NCI-H1105 treated with DMSO at 0.1 percent for 48 hours (cell line): ENCODE data around the gene FAM32A.

ENCODE experiments used
- DNase-seq: peaks from one replicate; lab custom pipeline; 2025; lab: John Stamatoyannopoulos, UW

Gene FAM32A

DNA sequence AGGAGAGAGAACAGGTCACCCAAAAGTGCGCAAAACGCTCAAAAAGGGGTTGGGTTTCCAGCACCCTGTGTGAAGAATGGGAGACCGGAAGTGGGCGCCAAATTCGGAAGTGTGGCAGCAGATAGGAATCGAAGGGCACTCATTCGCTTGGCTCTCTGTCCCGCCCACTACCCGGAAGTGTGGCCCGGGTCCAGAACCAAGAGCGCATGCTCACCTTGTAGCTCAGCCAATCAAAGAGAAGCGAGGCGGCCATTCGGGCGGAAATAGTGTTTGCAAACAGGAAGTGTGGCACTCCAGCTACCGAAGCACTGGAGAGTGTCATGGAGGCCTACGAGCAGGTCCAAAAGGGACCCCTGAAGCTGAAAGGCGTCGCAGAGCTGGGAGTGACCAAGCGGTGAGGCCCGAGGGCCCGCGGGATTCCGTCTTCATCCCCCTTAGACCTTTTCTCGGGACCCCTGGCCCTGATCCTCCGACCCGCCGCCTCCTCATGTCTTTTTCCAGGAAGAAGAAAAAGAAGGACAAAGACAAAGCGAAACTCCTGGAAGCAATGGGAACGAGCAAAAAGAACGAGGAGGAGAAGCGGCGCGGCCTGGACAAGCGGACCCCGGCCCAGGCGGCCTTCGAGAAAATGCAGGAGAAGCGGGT is at the start of gene FAM32A:
TSS of gene FAM32A (plus strand) at position 288 of the 645 bp plus-strand sequence. CDS start at position 321, 33 bp downstream.
- peak; percentile 99 for DNase-seq

DNA sequence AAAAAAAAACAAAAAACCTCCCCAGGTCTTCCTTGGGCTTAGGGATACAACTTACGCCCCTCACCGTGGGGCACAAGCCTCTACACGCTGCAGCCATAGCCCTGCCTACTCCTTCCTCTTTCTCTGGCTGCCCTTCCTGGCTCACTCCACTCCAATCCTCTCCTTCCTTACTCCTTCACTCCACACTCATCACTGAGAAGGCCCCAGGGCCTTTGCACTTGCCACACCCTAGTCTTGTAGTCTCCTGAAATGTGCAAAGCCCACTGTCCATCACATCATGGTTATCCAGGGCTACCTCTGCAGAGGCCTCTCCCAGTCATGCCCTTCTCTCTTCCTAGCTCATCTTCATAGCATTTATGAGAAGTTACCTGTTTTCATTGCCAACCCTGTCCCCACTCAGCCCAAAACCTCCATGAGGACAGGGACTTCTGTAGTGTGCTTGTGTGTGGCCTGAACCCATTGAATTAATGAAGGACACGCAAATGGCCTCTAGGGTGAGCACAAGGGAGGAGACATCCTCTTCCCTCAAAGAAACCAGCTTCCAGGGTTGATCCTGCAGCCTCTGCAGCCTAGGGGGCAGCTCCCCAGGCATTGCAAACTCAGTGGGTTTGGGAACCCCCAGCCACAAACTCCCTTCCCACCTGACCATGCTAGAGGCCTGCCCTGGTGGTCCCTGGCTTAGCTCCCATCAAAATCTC is 49.6 kb upstream of the FAM32A start:
- no peak for DNase-seq

DNA sequence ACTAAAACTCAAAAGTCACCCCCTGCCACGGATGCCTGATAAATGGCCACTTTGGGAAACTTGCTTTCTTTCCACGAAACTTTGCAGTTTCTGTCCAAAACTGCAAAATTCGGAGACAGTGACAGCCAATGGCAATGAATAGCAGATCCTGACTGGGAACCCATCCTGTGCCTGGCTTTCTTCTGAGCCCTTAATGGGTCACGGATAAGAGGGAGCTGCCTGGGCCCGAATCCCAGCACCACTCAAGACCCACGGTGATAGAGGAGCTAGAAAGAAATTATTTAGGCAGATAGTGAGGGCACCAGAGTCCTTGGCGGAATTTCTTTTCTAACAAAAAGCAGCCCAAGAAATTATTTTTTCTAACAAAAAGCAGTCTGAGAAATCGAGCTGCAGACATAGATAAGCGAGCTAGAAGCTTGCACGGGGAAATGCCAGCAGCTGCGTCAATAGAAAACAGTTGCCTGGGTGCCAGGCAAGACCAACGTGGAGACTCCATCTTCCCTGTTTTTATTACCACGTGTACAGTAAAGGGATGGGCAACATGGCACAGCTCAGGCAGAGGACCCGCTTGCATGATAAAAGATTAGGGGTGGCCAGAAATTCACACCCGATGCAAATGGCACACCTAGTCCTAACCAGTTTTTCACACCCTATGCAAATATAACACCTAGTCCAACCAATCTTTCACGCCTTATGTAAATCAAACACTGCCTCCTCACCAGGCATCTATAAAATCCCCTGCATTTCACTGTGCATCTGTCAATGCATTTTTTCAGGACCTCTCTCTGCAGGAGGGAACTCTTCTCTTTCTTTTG is 48.8 kb upstream of the FAM32A start:
- DNase-seq: no peak

DNA sequence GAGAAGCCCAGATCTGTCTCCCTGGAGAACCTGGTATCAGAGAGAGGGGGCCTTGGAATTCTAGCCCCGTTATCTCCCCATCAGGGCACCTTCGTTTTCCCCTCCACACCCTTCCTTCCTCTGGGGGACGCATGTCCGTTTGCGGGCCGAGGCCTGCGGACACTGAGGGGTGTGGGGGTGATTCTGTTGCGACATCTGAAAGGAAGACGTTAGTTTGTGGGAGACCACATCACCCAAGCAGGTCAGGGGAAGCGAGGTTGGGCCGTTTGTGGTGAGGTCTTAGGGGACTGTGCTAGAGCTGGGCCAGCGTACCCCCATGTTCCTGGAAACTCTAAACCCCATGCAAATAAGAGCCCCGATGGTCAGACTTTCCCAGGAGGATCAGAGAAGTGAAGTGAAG is 45.5 kb upstream of the FAM32A start:
- no peak for DNase-seq

DNA sequence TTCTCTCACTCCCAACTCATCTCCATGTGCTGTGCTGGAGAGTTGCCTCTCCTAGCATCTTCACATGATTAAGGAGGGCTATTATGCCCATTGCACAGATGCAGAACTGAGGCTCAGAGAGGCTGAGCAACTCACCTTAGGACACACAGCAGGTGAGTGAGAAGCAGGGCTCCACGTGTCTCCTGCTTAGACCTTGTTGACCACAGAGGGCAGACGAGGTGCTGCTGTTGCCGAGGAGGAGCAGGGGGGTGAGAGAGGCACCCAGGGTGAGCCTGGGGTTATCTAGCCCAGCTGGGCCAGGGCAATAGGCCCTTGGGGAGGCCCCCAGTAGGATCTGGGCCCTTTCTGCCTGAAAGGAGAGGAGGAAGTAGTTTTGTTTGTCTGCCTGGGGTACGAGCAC is 44.2 kb upstream of the FAM32A start:
- no peak for DNase-seq

DNA sequence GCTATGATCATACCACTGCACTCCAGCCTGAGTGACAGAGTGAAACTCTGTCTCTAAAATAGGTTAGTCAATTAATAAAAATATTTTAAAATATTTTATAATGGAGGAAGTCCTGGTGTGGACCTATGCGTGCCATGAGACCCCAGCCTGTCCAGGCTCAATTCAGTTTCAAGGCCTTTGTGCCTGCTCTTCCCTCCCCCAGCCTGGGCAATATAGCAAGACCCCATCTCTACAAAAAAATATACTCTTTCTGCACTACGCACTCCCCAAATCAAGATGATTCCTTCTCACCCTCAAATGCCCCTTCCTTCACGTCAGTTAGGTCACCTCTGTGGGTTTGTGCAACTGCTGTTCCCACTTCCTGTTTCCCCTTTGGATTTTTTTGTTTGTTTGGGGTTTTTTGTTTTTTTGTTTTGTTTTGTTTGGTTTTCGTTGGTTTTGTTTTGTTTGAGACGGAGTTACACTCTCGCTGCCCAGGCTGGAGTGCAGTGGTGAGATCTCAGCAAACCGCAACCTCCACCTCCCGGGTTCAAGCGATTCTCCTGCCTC is 43.1 kb upstream of the FAM32A start:
- no peak for DNase-seq

DNA sequence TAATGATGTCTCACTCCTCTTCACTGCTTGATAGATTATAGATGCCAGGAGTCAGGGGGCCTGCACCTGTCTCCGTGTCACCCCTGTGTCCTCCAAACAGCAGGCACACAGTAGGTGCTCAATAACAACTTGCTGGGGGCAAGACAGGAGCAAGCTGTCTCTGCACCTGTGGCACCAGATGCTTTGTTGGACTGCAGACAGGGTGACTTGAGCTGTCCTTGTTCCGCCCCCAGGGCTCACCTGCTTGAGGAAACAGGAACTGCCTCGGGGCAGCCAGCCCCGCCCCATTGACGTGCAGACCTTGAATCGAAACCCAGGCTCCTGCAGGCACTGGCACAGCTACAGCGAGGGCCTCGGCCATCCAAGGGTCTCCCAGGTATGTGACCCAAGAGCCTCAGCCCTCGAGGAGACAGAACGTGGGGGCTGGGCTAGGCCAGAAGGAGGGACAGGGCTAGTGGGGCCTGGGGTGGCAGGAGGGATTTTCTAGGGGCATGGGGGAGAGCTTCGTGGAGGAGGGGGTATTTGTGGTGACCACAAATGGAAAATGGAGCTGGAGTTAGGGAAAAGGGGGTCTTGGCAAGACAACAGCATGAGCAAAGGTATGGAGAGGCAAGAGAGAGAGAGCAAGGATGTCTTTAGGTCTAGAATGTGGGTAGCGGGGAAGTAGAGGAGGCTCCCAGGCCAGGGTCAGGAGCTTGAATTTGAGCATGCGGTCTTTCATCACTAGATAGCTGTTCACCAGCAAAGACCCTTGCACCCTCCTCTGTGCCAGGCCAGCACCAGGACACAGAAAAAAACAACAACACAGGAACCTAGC is 41.6 kb upstream of the FAM32A start, which contains the start of gene HSH2D:
TSS of gene HSH2D (plus strand) at position 287 of the 817 bp plus-strand sequence. CDS start 5,066 bp downstream, outside the sequence.
- no peak for DNase-seq

DNA sequence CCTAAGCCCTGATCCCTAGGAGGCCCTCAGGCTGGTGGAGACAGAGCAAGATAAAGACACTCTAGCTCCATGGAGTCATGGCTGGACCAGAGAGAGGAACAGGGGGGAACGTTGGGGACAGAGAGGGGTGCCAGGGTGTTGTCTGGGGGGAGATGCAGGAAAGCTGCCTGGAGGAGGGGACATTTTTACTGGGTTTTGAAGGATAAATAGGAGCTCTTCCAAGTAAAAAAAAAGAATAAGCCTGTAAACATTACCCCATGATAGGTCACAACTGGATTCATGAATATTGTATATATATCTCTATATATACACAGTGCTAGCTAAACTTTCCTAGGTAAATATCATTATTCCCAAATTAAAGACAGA is 41.0 kb upstream of the FAM32A start:
- no peak for DNase-seq

DNA sequence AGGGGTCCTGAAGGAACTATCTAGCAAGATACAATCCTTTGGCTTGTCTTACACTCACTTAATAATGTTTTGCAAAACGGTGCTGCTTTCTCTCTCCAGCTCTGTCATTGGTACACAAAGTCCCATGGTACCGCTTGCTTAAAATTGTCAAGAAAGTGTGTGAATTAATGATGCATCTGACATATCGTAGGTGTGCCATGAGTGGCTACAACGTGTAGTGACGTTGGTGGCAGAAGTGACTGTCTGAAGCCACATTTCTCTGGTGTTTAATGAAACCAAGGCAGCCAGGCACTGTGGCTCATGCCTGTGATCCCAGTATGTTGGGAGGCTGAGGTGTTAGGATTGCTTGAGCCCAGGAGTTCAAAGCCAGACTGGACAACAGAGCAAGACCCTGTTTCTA is 39.1 kb upstream of the FAM32A start:
- no peak for DNase-seq

DNA sequence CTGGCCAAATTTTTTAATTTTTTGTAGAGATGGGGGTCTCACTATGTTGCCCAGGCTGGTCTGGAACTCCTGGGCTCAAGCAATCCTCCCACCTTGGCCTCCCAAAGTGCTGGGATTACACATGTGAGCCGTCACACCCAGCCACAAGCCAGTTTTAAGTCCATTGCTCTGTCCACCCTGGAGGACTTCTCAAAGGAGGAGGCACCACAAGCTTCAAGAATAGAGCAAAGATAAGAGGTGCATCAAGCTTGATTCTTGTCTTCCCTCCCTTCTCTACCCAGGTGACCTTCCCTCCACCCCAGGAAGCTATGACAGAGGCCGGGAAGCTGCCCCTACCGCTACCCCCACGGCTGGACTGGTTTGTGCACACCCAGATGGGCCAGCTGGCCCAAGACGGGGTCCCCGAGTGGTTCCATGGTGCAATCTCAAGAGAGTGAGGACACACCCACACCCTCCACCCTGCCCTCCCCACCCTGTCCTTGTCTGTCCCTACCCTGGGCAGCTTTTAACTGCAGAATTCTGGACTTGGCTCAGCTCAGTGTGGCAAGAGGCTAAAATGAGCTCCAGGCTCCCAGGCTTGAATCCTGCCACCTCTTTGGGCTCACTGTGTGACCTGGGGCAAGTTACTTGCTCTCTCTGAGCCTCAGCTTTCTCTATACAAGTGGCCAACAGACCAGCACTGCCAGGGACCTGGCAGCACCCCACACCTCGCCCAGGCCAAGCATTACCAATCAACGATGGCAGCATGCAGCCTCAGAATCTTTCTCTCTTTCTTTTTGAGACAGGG is 36.6 kb upstream of the FAM32A start:
- no peak for DNase-seq

DNA sequence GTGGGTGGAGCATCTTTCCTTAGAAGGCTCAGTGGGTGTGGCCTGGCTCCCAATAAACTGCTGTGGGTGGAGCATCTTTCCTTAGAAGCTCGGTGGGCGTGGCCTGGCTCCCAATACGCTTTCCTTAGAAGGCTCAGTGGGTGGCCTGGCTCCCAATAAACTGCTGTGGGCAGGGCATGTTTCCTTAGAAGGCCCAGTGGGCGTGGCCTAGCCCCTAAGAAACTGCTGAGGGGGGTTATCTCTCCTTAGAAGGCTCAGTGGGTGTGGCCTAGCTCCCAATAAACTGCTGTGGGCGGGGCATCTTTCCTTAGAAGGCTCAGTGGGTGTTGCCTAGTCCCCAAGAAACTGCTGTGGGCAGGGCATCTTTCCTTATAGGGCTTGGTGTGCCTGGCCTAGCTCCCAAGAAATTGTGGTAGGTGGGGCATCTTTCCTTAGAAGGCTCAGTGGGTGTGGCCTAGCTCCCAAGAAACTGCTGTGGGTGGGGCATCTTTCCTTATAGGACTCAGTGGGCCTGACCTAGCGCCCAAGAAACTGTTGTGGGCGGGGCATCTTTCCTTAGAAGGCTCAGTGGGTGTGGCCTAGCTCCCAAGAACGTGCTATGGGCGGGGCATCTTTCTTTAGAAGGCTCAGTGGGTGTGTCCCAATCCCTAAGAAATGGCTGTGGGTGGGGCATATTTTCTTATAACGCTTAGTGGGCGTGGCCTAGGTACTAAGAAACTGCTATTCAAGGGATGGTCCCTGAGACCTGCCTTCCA is 31.5 kb upstream of the FAM32A start:
- no peak for DNase-seq

DNA sequence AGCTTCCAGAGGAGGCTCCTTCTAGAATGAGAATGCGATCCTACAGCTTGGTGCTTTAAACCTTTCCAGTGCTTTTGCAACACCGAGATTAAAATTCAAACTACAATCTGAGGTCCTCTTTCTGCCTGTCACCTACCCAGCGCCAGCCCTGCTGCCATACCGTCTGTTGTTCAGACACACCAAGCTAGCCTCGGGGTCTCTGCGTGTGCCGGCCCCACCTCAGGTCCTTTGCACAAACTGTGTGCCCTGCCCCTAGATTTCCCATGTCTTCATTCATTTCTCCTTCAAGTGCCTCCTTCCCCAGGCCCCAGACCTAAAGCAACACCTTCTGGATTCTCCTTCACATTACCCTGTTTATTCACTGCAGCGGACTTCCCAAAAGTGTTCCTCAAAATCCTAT is 30.7 kb upstream of the FAM32A start:
- DNase-seq: no peak

DNA sequence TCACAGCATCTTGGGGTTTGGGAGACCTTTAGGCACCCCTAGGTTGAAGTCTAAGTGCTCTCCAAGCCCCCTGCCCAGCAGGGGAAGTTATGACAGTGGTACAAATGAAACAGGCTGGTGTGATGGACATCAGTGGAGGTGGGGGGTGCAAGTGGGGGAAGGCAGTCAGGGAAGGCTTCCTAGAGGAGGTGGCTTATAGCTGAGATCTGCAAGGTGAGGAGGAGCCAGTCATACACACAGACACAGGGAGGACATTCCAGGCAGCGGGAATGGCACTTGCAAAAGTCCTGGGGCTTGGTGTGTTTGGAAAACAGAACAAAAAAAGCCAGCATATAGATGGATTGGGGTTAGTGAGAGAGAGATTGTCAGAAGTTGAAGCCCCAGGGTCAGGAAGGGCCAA is 30.1 kb upstream of the FAM32A start:
- no peak for DNase-seq

DNA sequence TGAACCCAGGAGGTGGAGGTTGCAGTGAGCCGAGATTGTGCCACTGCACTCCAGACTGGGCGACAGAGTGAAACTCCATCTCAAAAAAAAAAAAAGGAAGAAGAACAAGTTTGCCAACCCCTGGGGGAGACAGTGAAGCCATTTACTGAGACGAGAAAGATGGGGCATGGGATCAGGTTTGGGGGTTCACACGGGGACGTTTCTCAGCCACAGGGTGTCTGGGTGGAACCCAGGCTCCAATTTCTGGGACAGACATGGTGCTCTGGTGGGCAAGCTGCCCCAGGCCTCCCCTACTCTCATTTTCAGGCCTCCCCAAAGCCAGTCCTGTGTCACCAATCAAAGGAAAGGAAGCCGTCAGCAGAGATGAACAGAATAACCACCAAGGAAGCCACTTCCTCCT is 28.3 kb upstream of the FAM32A start:
- no peak for DNase-seq

DNA sequence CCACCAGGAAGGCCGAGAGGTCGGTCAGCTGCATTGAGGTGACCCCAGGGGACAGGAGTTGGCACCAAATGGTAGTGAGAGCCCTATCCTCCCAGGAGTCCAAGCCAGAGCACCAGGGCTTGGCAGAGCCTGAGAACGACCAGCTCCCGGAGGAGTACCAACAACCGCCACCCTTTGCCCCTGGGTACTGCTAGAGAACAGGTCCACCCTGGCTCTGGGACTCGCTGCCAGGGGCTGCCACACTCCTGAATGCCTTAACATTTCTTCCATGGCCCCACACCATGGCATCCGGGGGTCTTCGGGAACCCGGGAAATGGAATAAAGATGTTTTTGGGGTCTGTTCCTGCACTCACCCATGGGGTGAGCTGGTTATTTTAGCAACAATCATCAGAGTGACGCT is 27.6 kb upstream of the FAM32A start:
- no peak for DNase-seq

DNA sequence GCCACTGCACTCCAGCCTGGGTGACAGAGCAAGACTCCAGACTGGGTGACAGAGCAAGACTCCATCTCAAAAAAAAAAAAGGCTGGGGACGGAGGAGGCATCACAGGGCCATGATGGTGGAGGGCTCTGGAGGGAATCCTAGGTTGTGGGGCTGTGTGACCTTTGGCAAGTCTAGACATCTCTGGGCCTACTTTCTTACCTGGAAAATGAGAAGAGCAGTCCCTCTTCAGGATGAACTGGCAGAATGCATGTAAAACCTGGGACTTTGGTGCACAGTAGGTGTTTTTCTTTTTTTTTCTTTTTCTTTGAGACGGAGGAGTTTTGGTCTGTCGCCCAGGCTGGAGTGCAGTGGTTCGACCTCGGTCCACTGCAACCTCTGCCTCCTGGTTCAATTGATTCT is 25.6 kb upstream of the FAM32A start:
- no peak for DNase-seq

DNA sequence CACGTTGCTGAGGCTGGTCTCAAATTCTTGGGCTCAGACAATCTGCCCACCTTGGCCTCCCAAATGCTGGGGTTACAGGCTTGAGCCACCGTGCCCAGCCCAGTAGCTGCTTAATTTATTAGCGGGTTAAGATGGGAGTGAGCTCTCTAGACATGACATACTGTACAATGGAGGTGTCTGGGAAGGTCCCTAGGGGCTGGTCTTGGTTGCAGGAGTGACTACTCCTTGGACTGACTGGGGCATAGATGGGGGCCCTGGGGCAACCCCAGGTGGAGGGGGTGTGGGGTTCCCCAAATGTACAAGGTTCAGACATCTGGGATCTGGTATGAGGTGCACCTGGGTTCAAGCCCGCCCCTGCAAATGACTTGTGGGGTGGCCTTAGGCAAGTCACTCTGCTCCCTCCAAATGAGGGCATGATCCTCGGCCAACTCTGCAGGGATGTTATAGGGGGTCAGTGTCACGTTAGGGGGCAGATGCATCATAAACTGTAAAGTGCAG is 24.7 kb upstream of the FAM32A start:
- DNase-seq: no peak

DNA sequence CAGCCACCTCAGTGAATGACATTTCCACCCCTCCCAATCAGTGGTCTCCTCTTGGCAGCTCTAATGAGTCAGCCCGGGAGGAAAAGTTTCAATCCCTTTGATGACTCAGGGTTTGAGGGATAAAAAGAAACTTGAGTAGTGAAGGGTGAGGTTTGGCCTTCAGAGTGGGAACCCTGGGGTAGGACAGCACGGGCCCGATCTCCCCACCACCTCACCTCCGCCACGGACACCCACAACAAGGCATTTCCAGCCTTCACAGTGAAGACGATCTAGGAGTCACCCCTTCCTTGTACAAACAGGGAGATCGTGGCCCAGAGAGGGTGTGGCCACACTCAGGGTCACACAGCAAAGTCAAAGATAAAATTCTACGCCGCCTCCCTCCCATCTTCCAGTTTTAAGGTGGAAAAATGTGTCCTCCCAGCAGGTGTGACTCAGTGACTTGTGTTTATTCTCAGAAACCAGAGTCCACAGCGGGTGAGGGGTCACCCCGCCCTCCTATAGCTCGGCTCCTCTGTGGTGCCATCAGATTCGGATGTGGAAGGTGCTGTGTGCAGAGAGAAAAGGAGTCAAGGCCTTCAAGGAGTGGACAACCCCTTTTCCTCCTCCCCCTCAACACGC is 24.2 kb upstream of the FAM32A start:
- DNase-seq: no peak

DNA sequence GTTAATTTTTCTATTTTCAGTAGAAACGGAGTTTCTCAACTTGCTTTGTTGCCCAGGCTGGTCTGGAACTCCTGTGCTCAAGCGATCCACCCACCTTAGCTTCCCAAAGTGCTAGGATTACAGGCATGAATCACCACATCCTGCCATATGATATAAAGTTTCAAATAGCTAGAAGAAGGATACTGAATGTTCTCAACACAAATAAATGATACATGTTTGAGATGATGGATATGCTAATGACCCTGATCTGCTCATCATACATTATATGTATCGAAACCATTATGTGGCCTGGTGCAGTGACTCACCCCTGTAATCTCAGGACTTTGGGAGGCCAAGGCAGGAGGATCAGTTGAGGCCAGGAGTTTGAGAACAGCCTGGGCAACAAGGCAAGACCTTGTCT is 23.4 kb upstream of the FAM32A start:
- DNase-seq: no peak
